T-helper 22 cell (primary cell): ENCODE results near the gene CCDC12.

Experiments
- DNase-seq: peaks from one replicate; pipeline ENCODE4 v3.0.0-alpha.2; 2020; ENCODE audit warnings: low read depth

Gene CCDC12

DNA sequence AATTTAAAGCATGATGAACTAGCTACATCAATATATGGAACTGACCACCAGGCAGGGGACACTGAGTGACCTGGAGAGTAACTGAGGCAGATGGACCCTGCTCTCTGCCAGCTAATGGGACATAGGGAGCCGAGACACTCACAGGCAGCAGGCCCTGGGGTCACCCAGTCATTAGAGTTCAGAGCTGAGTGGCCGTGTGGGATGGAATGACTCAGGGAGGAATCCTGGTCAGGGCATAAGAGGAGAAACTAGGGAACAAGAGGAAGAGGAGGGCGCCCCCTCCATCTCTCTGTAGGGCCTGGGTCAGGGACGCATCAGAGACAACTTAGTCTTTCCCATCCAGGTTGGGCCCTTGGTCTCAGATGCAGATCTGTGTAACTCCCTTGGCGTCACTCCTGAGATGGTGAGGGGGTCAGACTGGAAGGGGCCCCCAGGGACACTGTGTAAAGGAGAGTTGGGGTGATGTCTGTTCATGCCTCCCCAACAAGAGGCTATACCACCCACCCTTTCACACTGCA, 39.8 kb downstream of the CCDC12 start:
- no peak for DNase-seq

GRCh38 chr3:46935989-46936558, 40.5 kb downstream of the CCDC12 start:
- DNase-seq, result no peak

- DNase-seq, result no peak
Measured at GRCh38 chr3:46935168-46935858, 41.2 kb downstream of the CCDC12 start.

- DNase-seq, result no peak
Measured at GRCh38 chr3:46934498-46935167, 41.9 kb downstream of the CCDC12 start.

DNA sequence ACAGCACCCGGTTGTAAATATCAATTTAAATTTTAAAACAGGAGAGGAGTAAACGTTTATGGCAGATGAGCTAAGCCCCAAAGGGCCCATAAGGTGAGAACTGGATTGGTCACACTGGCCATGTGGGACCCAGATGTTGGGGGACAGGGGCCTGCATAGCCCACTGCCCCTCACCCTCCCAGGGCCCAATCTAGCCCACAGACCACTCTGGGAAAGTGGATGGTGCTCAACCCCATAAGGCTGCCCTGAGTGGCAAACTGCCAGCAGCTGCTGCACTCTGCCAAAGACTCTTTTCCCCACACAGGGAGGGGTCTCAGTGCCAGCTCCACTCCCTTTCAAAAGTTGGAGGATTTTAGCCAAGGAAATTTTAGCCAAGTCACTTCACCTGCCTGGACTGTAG, 42.5 kb downstream of the CCDC12 start:
- DNase-seq, result no peak

- no peak for DNase-seq
Measured at GRCh38 chr3:46933261-46933660, 43.3 kb downstream of the CCDC12 start.

DNA sequence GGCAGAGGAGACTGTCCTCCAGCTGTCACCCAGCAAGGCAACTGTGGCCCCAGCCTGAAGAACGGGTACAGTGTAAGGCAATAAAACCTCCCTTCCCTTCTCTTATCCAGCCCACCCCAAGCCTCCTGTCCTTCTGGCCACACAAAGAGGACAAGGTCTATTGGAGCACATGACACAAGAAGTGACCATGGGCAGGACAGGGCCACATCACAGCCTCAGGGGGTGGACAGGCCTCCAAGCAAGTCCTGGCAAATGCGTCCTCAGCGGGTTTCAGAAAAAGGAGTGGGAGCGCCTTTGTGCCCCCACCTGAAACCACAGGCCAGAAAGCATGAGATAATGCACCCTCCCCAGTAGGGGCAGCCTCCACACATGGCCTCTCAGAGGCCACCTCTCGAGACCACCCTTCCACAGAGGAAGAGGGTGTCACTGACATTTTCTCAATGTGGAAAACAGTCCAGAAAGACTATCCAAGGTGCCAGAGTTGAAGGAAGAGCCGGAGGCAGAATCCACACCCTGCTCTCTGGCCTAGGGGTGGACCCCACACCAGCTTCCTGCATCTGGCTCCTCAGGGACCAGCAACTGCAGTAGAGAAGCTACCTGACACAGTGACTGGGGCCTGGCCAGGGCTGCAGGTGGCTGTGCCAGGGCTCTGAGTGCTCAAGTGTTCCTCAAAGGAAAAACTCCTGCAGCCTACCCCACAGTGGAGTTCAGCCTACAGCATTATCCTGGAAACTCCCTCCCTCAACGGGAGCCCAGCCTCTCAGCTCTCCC, 43.9 kb downstream of the CCDC12 start:
- no peak for DNase-seq

GRCh38 chr3:46931631-46932331, 44.8 kb downstream of the CCDC12 start:
- DNase-seq, result no peak

GRCh38 chr3:46930945-46931403, 45.6 kb downstream of the CCDC12 start:
- DNase-seq, result no peak

DNA sequence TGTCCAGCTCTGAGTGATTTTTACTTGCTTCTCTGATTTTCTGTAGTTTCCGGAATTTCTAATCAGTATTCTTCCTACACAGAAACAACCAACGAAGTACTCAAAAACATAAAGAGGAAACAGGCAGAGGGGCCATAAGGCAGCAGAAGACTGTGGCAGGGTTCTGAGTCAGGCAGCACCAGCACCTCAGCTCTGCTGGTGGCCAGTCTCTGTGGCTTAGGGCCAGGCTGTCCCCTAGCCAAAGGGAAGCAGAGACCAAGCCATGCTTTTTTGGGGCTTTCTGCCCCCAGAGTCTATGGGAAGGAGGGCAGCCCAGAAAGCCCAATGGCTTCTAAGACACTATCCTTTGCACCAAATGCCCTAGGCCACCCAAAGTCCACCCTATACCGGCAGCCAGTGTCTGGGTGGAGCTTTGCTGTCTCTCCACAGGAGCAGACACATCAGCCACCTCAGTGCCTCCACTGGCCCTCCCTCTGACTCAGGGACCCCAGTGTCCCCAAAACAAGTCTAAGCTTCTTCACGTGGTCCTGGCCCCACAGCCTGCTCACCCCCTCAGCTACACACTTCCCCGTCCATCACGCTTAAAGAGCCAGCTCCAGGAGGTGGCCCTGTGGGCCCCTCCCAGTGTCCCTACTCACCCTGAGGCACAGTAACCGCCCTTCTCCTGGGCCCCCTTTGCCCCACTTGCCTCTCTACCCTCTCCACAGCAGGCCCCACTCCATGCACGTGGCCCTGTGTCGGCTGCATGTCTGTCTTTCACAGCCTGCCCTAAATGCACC, 46.2 kb downstream of the CCDC12 start:
- no peak for DNase-seq

DNA sequence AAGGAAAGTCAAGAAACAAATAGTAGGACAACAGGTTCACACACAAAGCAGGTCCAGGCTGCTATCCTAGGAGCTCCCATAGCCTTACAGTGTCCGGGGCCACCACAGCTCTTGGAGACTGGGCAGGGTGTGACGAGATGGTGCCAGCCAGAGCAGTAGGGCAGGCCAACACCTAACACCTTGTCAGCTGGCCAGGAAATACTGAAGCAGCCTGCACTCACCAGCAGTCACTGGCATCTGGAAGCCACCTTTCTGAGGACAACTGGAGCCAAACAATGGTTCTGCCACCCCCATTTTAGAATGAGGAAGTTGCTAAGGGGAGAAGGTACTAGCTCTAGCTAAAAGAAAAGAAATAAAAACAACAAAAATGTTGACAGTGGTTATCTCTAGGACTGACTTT, 47.2 kb downstream of the CCDC12 start:
- DNase-seq, result no peak

DNA sequence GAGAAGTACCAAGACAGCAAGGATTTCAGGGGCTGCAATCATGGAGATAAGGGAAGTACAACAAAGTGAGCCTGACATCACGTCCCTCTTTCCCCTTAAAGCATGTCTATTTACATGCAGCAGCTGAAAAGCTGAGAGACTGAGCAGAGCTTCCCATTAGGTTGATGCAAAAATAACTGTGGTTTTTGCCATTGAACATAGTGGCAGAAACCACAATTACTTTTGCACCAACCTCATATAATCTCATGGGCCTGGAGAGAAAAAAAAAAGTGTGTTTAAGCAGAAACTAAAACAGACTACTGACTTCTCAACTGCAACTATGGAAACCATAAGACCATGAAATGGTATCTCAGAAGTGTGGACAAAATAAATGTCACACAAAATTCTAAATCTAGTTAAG, 48.3 kb downstream of the CCDC12 start:
- DNase-seq, result no peak

GRCh38 chr3:46927718-46928073, 48.8 kb downstream of the CCDC12 start:
- DNase-seq, result no peak

GRCh38 chr3:46926871-46927717, 49.5 kb downstream of the CCDC12 start:
- no peak for DNase-seq

- DNase-seq, result no peak
Measured at GRCh38 chr3:46926447-46926846, 50.1 kb downstream of the CCDC12 start.

GRCh38 chr3:46926039-46926438, 50.5 kb downstream of the CCDC12 start:
- no peak for DNase-seq

- no peak for DNase-seq
Measured at GRCh38 chr3:46925585-46925934, 51.0 kb downstream of the CCDC12 start.

DNA sequence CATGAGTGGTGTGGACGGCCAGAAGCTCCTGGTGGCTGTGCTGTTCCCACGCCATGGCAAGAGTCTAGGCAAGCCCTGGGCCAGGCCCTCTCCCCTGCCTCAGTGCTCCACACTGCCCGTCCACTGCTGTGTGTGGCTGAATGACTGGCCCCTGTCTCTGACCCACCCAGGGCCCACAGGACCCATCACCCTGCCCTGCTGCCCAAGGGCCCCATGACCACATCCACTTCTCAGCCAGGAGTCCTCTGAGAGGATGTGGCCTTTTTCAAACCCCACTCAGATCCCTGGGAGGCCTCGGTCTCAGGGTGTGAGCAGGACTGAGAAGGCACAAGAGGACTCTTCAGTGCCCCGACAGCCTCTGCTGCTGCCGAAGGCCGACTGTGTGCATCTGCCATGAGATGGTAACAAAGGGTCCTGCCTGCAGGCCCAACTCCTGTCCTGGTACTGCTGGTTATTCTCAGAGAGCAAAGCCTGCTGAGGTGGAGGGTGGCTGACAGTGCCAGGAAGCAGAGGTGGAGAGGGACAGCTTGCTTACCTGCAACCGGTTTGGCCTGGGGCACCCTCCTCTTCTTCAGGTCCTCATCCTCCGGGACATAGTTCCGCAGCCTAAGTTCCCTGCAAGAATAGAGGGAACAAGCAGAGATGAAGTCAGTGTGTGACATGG, 51.5 kb downstream of the CCDC12 start:
- DNase-seq, result no peak

- no peak for DNase-seq
Measured at GRCh38 chr3:46923559-46924350, 52.8 kb downstream of the CCDC12 start.
